Measurements from ENCODE around the gene MTFR2.

Gene MTFR2

DNA sequence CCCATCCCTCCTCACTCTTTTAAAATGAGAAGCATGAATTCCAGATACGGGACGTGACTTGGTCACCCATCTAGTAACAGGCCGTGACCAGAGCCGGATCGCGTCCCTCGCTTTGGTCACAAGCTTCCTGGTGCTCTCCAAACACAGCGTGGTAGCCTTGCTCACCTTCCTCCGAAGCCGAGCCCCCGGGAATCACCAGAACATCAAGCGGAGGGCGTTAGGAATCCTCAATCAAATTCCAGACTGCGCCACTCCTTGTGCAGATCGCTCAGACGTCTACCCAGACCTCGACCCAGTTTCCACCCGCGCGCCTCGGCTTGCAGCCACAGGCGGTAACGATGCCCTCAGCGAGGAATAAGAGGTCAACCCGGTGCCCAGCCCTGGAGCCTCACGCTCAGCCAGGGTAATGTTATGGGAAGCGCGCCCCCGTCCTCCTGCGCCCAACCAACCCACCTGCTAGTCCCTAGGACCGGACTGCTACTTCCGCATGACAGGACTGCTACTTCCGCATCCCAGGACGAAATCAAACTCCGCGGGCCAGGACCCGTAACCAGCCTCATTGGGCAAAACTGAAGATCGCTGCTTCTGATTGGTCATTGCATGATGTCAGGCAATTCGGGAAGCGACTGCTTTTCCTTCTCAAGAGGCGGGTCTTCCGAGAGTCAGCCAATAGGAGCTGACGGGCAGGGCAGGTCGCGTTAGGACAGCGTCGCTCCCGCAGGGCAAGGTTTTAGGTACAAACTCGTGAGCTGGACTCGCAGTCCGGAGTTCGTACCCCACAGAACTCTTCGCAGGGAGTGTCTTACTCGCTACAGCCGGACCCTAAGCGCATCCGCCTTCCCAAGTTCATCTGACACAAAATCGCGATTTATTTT, at the start of gene MTFR2:
TSS of gene MTFR2 (minus strand) at position 501 of the 875 bp plus-strand sequence. CDS start 1,212 bp downstream, outside the sequence.
- DNase-seq (ENCODE audit: low spot score), result peak; percentile 98

DNA sequence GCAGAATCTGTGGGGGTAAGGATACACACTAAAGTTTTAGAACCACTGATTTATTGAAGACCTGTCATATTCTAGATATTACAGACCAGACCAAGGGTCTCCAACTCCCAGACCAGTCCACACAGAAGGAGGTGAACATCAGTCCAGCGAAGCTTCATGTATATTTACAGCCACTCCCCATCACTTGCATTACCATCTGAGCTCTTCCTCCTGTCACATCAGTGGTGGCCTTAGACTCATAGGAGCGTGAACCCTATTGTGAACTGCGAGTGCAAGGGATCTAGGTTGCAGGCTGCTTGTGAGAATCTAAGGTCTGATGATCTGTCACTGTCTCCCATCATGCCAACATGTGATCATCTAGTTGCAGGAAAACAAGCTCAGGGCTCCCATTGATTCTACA, 44.5 kb upstream of the MTFR2 start:
- no peak for DNase-seq (ENCODE audit: low spot score)

DNA sequence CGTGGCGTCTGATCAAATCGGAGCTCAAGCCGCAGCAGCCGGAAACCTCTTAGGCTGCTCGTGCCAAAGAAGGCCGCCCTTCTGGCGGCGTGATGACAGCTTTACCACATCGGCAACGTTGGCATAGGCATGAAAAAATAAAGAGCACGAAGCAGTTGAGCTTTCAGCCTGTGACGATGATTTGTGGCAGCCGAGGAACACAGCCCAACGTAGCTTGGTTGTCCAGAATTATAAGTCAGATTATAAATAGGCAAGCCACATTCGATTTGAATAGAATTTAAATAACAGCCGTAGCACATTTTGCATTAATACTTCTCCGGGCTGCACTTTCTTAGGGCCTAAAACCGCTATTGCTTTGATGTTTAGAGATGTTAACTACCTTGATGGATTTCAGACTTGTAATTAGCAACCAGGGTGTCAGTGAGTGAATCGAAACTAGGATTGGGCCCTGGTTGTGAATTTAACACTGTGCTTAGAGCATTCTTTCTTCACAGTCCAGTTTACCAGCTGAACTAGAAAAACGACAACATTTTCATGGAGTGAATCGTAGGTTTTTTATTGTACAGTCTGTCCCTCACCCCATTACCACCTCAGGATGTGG, 40.4 kb upstream of the MTFR2 start:
- DNase-seq (ENCODE audit: low spot score), result peak; percentile 90

DNA sequence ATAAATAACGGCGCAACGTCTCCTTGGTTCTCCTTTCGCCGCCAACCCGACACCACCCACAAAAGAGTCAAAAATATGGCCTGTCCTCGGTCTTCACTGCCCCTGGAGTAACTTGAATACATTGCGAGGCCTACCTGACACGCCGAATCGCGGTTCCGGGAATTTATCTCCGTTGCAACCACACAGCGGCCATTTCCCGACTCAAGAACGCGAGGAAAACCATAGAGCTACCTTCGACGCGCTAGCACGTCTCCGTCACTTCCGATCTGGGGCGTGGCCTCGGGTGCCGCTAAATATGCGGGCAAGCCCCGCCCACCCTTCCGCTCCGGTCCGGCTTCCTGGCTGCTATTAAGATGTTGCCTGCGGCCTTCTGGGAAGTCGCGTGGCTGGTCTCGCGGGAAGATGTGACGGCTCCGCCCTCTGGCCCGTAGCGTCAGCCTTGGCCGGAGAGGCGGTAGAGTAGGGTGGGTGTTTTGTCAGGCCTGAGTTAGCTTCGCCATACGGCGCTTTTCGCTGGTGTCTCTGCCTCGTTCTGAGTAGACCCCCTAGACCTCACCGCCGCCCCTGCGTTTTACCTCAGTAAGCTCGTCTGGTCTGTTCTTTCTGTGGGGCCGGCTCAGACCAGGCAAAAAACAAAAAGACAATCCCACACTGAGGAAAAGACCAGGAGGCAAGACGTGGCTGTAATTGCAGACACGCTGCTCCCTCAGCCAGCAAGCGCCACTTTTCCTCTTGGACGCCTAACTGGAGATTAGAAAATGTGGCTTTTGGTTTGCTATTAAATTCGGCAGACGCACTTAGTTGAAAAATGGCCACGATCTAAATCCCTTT, 39.7 kb upstream of the MTFR2 start, which contains the start of gene BCLAF1:
TSS of gene BCLAF1 (minus strand) at position 268 of the 831 bp plus-strand sequence. CDS start 9,980 bp downstream, outside the sequence.
- peak; percentile 100 for DNase-seq (ENCODE audit: low spot score)

DNA sequence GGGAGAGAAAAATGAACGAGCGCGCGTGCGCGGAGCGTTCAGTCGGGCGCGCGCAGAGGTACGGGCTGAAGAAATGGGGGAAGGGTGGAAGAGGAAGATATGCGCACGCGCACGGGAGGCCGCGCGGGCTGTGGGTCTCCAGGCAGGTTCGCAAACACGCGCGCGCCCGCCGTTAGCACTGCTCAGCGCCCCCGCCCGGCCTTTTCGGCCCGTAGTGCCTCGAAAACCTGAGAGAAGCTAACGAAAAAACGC, 39.1 kb upstream of the MTFR2 start:
- peak; percentile 93 for DNase-seq (ENCODE audit: low spot score)

DNA sequence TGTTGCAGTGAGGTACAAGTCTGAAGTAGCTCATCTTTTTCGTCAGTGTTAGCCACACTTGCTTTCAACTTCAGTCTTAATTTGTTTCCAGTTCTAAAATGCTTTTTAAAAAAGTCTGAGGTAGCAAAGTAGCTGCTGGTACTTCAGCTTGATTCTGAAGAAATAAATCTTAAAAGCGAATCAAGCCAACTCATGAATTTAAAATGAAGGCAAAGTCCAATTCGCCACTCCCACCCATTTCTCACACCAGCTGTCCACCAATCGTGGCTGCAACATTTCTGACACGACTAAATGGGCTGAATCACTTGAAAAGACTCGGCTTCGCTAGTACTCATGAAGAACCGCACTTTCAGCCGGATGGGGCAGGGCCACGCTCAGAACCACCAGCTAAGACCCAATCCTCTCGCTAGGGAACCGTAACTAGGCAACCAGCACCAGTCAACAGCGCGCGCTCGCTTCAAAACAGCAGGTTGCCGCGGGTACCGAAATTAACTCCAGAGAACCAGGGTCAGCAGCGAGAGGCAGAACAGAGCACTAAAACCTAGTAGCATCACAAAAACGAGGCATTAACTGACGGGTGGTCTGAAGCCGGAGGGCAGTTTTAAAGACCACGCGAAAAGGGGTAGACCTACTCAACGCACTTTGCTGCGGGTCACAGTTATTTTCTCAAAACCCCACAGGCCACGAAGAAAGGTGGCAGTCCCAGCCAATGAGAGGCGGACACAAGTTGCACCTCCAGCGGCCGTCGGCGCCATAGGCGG, 38.6 kb upstream of the MTFR2 start:
- peak; percentile 97 for DNase-seq (ENCODE audit: low spot score)

DNA sequence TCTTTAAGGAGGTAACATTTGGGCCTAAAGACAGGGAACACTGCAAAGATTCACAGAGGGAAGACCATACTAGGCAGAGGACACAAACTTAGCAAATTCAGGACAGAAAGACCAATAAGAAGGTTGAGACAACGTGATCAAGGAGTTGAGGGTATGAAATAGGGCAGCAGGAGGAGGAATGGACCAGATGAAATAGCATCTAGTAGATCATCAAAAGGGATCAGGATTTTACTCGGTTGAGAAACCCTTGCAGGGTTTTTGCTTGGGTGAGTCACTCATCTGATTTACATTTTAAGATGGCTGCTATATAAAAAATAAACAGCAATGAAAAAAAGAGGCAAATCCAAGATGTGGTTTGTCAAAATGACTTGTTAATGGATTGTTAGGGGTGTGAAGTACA, 34.8 kb upstream of the MTFR2 start:
- DNase-seq (ENCODE audit: low spot score), result peak; percentile 29

DNA sequence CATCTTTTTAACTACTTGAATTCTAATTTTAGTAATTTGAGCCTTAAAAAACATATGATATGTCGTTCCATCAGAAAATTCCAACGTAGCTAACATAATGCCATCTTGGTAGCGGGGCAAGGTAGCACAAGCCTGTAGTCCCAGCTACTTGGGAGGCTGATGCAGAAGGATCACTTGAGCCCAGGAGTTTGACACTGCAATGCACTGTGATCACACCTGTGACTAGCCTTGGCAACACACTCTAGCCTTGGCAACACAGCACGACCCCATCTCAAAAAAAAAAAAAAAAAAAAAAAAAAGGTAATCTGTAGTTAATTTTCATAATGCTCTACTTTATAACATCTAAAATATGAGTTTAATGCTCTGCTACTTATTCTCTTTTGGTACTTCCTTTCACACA, 32.8 kb upstream of the MTFR2 start:
- no peak for DNase-seq (ENCODE audit: low spot score)

DNA sequence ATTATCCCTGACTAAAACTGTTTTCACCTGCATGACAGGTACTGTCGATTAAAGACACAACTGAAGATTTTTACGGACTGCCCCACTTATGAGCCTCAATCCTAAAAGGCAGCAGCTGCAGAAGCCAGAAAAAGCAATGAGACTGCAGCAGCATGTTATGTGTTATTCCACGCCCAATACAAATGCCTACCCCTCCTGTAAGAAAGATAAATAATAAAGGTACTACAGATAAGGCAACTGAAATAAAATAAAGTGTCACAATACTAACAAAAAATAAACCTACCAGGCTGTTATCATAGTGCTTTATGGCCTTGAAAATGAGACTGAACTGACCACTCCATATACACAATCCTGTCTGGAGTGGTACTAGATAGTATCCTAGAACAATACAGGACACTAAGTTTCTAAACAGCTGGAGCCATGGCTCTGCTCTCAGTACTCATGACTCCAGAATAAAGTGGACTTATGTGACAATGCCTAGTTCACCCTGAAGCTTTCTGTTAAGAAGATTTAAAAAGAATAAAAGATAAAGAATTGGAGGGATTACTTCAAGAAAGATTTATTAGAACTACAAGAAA, 30.0 kb upstream of the MTFR2 start:
- DNase-seq (ENCODE audit: low spot score), result no peak

DNA sequence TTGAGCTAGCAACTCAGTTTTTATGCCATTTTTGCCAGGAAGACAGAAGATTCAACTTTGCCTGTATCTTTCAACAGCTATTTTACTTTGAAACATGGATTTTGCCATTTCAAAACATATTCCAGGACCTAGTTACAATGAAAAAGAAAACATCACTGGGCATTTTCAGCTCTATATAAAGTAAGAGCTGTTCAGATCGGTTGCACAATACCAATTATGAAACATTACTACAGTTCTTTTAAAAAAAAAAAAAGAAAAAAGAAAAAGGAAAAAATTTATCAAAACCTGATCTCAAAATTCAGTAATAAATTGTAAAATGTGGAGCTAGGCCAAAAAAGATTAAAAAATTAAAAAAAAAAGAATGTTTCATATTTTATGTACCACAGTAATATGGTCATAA, 24.0 kb upstream of the MTFR2 start:
- no peak for DNase-seq (ENCODE audit: low spot score)

DNA sequence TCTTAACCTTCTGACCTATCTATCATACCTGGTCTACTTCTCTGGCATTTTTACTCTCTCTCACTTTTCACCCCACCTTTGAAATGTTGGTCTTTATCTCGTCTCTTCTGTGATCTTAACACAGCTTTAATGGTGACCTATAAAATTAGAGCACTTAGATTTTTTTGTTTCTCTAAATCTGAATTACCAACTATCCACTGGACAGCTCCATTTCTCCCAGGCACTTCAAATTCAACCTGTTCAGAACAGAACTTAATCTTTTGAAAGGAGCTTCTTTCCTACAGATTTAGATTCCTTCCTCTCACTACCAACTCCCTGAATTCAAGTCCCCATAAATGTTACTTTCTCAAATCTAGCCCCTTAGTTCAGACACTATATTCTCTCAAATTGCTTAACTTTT, 15.0 kb upstream of the MTFR2 start:
- no peak for DNase-seq (ENCODE audit: low spot score)

DNA sequence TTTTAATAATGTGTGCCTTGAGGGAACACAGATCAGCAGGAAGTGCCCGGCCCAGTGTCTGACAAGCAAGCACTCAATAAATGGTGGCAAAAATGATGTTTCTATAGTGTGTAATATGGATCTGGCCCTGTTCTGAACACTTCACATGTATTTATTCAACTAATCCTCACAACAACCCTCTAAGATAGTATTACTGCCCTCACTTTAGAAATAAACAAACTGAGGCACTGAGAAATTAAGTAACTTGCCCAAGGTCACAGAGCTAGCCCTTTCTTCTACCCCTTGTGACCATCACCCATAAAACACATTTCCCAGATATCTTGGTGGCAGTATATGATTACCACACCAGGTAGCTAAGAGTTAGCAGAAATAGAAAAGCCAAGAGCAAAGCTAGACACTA, 12.8 kb upstream of the MTFR2 start:
- no peak for DNase-seq (ENCODE audit: low spot score)

DNA sequence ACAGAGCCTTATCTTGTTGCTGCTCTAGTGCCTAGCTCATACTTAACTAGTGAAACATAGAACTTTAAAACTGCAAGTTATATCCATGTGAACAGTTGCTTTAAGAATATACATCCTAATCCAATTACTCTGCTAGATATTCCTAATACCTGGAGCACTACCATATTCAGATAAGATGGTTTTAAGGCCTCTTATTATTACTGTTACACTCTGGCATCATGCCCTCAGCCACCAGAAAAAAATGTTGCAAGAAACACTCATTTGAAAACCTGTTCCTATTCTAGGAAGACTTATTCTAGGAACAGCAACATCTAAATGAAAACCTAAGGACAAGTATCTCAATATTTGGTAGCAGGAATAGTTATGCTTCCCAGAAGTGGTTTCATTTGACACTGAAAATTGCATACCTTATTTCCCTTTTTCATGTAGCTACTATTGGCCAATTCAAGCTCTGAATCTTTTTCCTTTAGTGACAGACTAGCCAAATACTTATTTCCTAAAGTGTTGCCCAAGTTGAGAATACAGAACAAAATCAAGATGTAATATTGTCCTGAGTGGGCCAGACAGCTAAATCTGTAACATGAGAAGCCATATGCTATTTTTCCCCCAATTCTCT, 4.8 kb upstream of the MTFR2 start:
- no peak for DNase-seq (ENCODE audit: low spot score)

DNA sequence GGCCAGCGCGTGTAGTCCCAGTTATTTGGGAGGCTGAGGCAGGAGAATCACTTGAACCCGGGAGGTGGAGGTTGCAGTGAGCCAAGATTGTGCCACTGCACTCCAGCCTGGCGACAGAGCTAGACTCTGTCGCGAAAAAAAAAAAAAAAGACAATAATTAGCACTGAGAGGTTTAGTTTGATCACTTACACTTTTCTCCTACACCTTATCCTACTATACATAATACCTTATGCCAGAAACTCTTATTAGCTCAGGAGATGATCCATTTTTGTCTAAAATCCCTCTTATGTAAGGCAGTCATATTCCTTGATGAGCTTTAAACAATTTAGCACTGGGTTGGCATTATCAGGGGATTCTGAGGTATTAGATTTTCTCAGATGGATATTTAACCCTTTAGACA, 3.6 kb upstream of the MTFR2 start:
- DNase-seq (ENCODE audit: low spot score), result no peak

DNA sequence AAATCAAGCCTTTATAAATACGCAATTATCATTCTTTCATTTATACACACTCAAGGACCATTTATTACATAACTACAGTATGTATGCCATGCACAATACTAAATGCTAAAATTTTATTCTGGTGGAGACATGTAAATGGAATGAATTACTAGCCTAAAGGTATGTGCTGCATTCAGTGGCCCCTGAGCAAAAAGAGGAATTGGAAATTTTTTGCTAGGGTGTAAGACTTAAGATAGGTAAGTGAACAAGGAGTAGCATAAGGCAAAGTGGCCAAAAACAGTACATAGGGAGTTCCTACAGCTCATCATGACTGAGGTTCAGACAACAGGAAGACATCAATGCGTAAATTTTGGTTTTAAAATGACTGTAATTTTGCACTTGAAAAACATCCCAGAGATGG, 2.3 kb upstream of the MTFR2 start:
- no peak for DNase-seq (ENCODE audit: low spot score)

DNA sequence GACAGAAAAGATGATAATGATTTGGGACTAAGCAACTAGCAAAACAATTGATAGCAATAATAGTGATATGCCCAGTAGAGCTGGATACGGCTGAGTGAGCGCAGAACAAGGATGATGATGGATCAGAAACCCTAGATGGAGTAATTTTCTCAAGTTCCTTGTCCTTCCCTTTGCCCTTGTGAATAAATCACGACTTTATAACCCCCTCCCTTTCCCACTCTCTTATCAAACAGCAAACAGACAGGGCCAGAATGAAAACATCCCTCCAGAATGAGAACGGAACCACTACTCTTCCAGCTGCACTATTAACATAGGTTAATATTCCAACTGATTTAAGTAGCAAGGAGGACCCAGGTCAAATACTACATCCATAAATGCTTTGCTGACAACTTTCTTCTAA, 1.3 kb upstream of the MTFR2 start:
- no peak for DNase-seq (ENCODE audit: low spot score)

DNA sequence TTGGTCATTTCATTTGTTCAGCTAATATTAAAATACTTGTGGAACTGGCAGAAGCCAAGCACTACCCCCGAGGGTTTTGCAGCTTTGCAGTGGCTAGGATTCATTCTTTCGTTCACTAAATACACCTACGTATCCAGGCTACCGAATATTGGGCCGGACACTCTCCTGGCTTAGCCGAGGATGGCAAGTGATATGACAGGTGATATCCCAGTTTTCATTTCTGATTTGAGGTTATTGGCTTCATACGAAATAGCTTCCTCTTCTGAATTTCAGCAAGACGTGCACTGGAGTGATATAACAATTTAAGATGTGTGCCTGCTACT, 536 bp upstream of the MTFR2 start:
- DNase-seq (ENCODE audit: low spot score), result no peak

DNA sequence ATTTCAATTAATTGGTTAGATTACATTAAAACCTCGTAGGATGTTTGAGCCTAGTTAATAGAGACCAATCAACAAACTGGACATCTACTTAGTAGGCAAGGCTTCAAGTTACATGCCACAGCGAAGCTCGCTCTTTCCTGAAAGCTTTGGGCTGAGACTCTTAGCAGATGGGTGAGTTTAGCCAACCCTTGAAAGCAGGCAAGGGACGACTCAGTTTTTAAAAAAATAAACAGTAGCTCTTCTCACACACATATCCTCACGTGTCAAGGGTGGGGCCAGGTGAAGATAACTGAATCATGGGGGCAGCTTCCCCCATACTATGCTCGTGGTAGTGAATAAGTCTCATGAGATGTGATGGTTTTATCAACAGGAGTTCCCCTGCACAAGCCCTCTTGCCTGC, 775 bp downstream of the MTFR2 start:
- no peak for DNase-seq (ENCODE audit: low spot score)

DNA sequence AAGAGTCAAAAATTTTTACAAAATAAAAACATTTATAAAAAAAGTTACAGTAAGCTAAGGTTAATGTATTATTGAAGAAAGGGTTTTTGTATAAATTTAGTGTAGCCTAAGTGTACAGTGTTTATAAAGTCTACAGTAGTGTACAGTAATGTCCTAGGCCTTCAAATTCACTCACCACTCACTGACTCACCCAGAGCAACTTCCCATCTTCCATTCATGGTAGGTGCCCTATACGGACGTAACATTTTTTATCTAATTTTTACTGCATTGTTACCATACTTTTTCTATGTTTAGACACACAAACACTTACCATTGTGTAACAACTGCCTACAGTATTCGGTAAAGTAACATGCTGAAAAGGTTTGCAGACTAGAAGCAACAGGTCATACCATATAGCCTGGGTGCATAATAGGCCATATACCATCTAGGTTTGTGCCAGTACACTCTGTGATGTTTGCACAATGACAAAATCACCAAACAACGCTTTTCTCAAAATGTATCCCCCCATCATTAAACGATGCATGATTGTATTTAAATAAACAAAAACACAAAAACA, 6.0 kb downstream of the MTFR2 start:
- no peak for DNase-seq (ENCODE audit: low spot score)

DNA sequence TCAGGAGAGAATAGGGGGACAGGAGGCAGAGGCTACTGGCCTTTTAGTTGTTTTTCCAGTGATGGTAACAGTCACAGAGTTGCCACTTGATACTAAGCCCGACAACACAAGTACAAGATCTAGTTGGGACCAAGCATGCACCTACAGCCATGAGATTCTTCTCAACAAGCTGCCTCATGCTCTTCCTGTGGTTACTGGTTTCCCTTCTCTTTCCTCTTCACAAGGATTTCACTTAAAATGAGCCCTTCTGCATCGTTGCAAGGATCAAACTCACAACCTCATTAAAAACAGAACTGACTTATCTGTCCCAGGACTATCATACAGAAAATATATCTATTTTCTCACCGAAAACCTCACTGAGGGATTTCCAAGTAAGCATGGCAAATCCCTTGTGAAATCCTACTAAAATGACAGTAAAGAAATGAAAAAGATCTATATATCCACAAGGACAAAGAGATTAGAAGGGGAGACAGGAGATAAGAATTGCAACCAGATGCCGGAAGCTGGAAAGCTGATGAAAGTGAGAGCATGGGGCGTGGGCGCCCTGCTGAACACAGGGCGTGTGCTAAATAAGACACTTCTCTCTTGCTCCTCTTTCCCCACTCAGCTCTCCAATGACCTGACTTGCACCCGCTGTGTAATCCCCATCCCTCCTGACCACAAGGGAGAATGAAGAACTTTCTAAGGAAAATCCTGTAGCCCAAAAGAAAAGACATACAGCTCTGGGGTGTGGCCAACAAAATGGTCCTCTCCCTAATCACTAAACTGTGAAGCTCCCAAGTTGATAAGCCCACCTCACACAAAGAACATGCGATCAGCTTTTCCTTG, 13.4 kb downstream of the MTFR2 start:
- DNase-seq (ENCODE audit: low spot score), result no peak

DNA sequence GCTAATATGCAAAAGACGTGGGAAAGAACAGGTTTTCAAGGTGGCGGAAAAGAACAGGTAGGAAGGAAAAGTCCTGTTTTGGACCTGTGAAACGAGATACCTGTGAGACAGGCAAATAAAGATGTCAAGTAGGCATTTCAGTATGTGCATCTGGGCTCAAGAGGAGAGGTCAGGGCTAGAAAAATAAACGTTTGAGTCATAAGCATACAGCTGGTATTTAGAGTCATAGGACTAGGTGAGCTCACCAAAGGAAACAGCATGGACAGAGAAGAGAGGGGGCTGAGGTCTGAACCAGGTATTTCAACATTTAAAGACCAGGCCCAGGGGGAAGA, 14.9 kb downstream of the MTFR2 start:
- no peak for DNase-seq (ENCODE audit: low spot score)

All from CD4-positive, alpha-beta T cell treated with Interleukin-15 for 4 hours (primary cell).